Activated CD8-positive, alpha-beta memory T cell treated with anti-CD3 and anti-CD28 coated beads for 1 hour (primary cell): ENCODE measurements around the gene REM1.
"Not testable (repeated sequence)": the region's sequence is repeated elsewhere in the genome, so short reads cannot be mapped to it uniquely, and the experiment has no call there.

ENCODE experiments used
- DNase-seq, 2 donors: peaks; one replicate each; pipeline ENCODE4 v3.0.0-alpha.2; 2020; ENCODE audit warnings: low read depth in 1 of 2; ENCODE audit errors: extremely low read depth in 1 of 2

The REM1 gene, protein sequence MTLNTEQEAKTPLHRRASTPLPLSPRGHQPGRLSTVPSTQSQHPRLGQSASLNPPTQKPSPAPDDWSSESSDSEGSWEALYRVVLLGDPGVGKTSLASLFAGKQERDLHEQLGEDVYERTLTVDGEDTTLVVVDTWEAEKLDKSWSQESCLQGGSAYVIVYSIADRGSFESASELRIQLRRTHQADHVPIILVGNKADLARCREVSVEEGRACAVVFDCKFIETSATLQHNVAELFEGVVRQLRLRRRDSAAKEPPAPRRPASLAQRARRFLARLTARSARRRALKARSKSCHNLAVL

DNA sequence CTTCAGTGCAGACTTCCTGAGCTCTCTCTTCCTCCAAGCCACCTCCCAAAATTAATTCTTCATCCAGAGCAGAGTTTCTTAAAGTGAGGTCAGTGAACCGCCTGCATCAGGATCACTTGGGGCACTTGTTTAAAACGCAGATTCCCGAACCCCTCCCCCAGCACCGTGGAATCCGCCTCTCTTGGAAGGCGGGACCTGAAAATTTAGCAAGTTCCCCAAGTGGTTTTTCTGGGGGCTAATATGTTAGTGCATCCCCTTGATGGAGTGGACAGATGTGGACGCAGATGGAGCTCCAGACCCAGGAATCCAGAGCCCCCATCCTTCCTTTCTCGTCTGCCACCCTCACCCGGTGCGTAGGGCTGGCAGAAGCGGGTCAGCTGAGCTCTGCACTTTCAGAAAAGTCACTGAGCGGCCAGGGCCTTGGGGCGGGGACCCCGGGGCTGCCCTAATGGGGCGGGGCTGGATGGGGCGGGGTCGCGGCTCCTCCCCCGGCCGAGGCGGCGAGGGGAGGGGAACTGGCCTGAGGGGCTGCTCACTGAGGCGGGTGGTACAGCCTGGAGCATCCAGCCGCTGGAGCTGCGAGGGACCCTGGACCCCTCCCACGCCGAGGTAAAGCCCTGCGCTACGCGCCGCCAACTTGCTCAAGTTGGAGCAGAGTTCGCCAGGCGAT lies at the start of gene REM1, which contains the start of gene DEFB124:
Gene REM1 (plus strand): TSS at position 531 of the 670 bp plus-strand sequence. CDS start 1,158 bp downstream, outside the sequence.
Gene DEFB124 (minus strand): TSS at position 370 of the 670 bp plus-strand sequence. CDS start 2,114 bp downstream, outside the sequence.
- no peak for DNase-seq

DNA sequence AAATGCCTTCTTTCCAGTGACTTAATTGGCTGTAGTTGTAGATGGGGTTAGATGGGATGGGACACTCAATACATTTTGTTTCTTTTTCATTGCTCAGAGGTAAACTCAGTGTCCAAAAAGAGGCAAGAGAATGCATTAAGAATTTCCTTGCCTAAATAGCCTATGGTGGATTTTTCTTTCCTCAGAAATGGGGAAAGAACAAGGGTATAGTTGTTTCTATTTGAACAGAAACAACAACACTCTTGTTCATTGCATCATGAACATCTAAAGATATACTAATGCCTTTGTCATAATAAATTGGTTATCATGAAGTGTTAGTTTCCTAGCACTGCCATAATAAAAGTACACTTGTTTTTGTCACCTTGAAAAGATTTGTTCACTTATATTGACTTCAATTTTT lies 49.3 kb upstream of the REM1 start:
- DNase-seq, result no peak

DNA sequence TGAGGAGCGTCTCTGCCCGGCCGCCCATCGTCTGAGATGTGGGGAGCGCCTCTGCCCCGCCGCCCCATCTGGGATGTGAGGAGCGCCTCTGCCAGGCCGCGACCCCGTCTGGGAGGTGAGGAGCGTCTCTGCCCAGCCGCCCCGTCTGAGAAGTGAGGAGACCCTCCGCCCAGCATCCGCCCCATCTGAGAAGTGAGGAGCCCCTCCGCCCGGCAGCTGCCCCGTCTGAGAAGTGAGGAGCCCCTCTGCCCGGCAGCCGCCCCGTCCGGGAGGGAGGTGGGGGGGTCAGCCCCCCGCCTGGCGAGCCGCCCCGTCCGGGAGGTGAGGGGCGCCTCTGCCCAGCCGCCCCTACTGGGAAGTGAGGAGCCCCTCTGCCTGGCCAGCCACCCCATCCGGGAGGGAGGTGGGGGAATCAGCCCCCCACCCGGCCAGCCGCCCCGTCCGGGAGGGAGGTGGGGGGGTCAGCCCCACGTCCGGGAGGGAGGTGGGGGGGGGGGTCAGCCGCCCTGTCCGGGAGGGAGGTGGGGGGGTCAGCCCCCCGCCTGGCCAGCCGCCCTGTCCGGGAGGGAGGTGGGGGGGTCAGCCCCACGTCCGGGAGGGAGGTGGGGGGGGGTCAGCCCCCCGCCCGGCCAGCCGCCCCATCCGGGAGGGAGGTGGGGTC lies 48.1 kb upstream of the REM1 start:
- DNase-seq, result not testable (repeated sequence)

DNA sequence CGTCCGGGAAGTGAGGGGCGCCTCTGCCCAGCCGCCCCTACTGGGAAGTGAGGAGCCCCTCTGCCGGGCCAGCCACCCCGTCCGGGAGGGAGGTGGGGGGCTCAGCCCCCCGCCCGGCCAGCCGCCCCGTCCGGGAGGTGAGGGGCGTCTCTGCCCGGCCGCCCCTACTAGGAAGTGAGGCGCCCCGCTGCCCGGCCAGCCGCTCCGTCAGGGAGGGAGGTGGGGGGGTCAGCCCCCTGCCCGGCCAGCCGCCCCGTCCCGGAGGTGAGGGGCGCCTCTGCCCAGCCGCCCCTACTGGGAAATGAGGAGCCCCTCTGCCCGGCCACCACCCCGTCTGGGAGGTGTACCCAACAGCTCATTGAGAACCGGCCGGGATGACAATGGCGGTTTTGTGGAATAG lies 47.5 kb upstream of the REM1 start:
- not testable (repeated sequence) for DNase-seq

DNA sequence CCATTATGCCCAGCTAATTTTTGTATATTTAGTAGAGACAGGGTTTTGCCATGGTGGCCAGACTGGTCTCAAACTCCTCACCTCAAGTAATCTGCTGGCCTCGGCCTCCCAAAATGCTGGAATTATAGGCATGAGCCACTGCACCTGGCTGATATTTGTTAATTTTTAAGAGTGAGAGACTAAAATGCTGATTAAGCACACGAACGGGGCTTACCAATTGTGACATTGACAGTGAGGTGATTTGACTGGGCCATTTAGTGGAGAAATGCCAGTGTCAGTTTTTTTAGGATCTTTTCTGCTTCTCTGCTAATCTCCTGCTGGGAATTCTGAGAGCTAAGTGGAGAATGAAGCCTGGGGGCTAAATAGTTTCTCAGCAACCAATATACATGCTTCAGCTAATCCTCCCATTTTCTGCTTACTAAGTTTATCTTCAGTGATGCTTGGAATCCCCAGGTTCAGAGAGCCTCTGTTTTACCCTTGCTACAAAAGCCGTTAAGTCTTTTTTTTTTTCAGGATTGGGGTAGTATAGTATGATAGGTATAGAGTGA lies 44.4 kb upstream of the REM1 start:
- no peak for DNase-seq

DNA sequence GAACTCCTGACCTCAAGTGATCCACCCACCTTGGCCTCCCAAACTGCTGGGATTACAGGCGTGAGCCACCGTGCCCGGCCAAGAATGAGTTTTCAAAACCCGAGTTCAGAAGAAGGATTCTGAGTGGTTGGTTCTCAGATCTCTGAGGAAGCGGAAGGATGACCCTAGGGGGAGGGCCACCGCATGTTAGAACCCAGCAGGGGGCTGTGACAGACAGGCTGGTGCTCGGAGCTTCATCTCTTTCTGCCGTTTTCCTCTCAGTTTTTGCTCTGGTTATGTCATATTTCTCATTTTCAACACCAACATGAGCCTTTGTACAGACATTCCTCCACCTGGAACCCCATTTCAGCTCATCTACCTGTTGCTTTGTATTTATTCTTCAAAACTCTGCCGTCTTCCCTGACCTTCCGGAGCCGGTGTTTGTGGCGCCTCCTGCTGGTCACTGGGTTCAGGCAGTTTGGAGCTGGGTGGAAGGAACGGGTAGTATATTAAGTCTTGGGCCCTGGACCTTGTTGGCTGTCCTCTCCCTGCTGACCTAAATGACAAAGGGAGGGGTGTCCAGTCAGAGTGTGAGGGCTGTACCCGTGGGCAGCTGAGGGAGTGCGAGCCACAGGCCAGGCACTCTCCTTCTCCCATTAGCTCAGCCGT lies 35.0 kb upstream of the REM1 start, which contains the start of gene DEFB123:
Gene DEFB123 (plus strand): TSS at position 621 of the 648 bp plus-strand sequence. CDS start 67 bp downstream, outside the sequence.
- DNase-seq, result no peak

DNA sequence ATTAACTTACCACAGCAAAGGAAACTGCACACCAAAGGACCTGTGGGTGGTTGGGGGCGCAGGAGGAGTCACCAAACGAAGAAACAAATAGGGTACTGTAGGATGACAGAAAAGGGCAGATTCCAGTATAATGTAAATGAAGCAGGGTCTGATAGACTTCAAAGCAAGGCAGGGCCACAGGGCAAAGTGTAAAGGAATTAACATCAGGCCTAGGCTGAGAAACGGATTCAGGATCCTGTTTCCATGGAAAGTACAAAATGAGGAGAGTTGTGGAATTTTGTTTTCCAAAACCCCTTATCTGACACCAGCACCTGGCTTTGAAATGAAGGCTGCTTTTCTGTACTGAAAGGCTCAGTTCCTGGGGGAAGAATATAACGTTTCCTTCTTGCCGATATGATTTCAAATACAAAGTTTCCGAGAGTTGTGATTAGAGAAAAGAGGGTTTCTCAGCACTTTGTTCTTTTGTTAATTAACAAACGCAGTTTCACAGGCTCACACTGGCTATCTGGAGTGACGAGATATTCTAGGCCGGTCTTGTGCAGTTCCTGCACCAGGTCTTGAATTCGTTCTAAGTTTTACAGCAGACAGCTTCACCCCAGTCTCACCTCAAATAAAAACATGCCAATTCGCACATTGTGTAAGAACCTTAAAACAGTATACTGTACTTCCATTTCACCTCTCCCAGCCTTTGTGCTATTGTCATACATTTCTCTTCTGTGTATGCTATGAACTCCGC lies 28.8 kb upstream of the REM1 start:
- no peak for DNase-seq

DNA sequence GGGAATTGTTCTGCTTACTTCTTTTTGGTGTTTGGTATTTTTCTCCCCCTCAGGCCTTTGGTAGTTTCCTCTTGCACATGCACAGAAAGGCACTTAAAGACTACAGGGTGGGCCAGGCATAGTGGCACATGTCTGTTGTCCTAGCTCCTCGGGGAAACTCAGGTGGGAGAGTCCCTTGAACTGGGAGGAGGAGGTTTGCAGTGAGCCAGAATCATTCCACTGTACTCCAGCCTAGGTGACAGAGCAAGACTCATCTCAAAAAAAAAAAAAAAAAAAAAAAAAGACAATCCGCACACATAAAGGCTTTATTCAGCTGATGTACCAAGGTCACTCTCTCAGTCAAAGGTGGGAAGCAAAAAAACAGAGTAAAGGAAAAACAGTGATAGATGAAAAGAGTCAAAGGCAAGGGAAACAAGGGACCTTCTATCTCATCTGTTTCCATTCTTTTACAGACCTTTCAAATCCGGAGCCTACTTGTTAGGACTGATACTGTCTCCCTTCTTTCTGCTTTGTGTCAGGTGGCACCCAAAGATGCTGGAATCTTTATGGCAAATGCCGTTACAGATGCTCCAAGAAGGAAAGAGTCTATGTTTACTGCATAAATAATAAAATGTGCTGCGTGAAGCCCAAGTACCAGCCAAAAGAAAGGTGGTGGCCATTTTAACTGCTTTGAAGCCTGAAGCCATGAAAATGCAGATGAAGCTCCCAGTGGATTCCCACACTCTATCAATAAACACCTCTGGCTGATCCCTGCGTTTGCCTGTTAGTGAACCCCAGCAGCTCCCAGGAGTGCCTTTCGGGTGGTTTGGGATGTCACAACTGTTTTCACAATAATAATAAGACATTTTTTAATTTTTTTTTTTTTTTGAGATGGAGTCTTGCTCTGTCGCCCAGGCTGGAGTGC lies 25.3 kb upstream of the REM1 start:
- DNase-seq, result no peak

DNA sequence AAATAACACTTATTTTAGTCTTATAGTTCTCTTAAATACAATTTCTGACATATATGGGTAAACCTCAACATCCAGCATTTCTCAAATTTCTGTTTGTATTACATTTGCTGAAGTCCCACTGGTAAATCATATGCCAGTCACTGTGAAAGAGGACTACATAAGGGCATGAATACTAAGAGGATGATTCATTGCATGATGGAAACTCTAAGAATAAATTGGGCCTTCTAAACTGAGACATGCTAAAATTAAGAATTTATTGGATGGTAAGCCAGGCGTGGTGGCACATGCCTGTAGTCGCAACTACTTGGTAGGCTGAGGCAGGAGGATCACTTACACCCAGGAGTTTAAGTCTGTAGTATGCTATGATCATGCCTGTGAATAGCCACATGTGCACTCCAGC lies 22.5 kb upstream of the REM1 start:
- DNase-seq, result no peak

DNA sequence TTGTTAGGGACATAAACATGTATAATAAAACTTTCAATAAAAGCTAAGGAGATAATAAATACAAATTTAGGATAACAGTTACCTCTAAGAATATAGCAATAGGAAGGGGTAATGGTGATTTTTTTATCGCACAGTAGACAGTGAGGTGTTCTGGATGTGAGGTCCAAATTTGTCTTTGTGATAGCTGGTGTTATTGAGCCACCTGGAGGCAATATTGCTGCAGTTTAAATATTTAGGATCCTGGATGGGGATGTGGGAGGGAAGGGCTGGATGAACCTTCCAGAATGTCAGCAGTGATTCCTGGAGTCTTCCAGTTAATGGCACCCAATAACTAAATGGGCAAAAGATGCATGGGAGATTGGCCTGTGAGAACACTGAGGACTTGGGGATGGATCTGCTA lies 20.7 kb upstream of the REM1 start:
- no peak for DNase-seq

DNA sequence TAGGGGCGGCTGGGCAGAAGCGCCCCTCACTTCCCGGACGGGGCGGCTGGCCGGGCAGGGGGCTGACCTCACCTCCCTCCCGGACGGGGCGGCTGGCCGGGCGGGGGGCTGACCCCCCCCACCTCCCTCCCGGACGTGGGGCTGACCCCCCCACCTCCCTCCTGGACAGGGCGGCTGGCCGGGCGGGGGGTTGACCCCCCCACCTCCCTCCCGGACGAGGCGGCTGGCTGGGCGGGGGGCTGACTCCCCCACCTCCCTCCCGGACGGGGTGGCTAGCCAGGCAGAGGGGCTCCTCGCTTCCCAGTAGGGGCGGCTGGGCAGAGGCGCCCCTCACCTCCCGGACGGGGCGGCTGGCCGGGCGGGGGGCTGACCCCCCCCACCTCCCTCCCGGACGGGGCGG lies 4.1 kb upstream of the REM1 start:
- DNase-seq, result not testable (repeated sequence)

DNA sequence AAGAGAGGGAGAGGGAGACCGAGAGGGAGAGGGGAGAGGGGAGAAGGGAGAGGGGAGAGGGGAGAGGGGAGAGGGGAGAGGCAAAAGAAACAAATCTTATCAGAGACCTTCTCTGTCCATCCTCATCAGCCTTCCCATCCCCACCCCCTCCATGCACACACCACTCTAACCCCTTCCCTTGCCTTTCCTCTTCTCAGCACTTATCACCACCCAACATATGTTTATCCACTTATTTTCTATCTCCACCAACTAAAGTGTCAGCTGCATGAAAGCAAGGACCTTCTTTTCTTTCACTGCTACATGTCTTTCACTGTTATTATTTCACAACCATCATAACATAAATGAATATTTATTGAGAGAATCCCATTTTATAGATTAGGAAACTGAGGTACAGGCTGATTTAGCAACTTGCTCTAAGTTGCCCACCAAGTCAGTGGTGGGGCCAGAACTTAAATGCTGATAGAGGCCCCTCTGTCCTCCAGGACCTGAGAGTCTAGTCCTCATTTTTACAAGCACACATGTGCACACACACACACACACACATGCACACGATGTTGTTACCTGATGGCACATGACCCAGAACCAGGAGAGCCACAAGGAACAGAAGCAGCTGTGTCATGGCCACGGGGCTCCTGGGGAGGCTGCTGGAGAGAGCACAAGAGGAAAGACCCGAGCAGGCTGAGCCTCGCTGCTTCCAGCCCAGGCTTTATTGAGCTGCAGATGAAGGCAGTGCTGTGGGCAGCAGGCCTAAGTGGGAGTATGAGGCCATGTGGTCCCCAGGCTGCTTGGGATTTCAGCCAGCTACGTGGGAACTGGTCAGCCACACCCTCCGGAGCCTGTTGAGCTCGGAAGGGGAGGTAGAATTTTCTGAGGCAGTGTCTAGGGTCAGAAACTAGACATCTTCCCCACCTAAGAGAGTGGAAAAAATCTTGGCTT lies 2.4 kb upstream of the REM1 start:
- no peak for DNase-seq

DNA sequence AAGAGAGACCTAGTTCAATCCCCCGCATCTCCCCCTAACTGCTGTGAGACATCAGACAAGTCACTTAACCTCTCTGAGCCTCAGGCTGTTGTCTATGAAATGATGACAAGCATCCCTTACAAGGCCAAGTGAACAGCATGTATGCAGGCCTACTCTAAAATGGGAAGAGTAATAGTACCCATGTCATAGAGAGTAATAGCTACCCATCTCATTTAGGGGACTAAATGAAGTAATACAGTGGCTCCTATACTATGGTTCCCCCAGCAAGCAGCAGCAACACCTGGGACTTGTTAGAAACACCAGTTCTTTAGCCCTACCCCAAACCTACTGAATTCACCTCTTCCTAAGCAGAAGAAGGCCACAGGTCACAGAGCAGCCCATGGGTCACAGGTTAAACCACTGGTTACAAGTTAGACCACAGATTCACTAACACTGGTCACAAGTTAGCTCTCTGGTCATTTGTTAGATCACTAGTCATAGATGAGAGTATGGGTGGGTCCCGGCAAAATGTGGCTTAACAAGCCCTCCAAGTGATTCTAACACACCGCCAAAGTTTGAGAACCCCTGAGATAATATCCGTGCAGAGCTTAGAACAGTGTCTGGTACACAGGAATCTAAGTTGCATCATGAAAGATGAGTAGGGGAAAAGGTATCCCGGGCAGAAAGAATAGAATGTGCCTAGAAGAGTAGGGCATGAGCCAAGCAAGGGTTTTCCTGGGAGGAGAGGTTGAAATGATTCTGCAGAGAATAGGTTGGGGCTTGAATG lies 1.6 kb upstream of the REM1 start:
- DNase-seq, result no peak

DNA sequence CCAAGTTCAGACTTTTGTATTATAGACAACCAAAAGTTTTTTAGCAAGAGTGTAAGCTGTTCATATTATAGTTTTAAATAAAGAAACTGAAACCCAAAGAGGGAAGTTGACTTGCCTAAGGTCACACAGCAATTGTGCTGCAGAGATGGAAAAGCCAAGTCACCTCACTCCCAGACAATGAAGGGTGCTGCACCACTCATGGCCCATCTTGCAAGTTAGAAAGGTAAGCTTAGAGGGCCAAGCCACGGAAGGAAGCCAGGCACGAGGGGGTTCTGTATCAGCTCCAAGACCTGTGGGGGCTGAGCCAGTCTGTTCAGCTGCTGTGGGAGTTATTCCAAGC lies 1.0 kb upstream of the REM1 start:
- DNase-seq, result no peak

DNA sequence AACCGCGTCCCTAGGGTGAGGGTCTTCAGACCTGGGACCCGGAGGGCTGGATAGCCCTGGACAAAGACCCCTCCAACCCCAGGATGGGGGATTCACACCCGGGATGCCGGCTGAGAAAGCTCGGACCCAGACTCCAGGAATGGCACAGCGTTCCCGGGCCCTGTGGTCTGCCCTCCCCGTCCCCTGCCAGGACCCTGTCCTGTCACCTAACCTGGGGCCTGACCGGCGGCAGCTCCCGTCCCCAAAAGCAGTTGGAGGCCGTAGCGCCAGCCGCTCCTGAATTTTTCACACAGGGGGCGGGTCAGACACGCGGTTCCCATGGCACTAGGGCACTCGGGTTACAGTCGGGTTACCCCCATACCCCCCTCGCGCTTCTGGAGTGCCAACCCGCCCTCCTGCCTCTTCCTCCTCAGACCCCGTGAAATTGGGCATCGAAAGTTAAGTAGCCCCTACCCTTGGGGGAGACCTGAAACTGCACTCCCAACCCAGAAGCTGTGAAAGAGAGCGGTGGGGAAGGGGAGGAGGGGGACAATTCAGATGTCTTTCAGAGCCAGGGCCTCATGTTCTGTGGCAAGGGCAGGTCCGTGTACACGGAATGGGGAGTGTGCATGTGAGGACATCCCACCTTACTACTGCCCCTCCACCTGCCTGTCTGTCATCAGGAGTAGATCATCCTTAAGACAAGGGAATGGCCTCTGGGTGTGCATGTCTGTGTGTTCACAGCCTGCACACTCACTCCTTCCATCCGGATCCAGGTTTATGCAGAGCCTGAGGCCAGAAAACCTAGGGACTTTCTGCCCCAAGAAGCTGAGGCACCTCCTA lies 595 bp downstream of the REM1 start:
- no peak for DNase-seq

DNA sequence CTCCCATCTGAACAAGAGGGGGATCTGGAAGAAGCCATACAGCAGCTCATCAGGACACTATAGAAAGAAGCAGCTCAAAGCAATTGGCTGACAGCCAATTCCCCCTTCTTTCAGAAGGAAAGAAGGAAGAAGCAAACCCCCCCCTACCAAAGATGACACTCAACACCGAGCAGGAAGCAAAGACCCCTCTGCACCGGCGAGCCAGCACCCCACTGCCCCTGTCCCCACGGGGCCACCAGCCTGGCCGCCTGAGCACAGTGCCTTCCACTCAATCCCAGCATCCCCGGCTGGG lies 1.2 kb downstream of the REM1 start:
- DNase-seq, result no peak

DNA sequence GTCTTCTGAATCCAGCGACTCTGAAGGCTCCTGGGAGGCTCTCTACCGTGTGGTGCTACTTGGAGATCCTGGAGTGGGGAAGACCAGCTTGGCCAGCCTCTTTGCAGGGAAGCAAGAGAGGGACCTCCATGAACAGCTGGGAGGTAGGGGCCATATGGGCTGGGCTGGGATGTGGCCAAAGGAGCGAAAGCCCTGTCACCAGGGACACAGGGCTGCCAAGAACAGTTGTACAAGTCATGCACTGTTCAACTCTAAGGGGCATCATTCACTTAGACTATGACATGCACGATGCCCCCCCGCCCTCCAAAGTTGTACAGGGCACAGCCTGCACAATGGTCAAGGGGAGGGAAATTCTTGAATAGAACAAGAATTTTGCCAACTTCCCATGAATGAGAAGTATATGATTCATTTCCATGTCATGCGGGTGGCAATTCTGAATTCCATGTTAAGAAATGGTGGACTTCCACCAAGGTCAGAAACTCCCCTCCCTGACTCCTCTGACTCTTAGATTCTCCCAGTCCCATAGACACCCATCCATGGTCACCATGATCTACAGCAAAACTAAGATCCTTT lies 1.6 kb downstream of the REM1 start:
- DNase-seq, result no peak
